Glomerular visceral epithelial cell (primary cell): ENCODE measurements around the gene LINS1.

Experiments used
- DNase-seq: peaks from one replicate; pipeline ENCODE4 v3.0.0-alpha.2; 2016; ENCODE audit errors: extremely low spot score

LINS1 gene

DNA sequence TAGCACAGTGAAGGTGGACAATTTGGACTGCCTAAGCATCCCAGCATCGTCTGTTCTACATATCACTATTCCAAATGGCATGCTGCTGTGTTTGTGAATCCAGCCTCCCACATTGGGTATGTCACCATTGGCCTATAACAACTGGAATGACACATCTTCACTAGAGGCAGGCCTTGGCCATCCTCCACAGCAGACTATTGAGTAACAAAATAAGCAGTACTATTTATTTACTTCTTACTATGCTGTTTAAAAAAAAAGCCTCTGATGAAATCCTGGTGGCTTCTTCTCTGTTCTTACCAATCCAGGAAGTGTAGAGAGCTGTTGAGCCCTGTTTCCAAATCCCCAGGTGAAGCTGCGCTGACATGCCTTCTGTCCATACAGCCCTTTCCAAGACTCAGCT lies 42.7 kb downstream of the LINS1 start:
- DNase-seq = no peak

DNA sequence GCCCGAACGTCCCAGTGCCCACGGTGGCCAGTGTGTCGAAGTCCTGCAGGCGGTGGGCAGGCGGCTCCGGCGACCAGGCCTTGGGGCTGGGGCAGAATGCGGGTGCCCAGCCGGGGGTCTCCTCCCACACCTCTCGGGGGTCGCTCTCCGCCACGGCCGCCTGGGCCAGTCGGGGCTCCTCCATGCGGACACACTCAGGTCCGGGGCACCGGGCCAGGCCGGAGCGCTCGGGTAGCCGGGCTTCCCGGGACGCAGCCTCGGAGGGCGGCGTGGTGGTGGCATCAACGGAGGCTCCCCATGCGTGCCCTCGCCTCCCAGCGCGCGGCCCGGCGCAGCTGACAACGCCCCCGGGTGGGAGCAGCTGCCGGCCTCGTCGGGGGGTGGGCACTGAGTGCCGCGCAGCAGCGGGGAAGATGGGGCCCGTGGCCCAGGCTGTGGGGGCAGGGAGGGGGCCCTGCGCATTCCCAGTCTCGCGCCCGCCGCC lies 43.2 kb downstream of the LINS1 start:
- no peak for DNase-seq

DNA sequence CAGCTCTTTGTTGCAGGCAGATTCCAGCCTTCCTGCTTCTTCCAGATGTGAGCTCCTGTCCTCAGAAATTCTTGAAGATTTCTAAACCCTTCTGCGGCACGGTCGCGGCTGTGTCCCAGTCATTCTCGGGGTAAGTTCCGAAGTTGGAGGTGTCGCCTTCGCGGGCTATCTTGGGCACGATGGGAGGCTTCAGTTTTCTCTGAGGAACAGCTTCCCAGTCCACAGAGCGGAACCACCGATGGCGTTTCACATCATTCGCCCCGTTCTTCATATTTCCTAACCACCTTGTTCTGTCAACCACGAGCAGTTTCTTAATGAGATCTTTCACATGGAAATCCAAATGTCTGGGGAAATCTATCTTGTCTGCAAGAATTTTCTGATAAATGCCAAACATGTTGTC lies 48.5 kb downstream of the LINS1 start:
- no peak for DNase-seq

DNA sequence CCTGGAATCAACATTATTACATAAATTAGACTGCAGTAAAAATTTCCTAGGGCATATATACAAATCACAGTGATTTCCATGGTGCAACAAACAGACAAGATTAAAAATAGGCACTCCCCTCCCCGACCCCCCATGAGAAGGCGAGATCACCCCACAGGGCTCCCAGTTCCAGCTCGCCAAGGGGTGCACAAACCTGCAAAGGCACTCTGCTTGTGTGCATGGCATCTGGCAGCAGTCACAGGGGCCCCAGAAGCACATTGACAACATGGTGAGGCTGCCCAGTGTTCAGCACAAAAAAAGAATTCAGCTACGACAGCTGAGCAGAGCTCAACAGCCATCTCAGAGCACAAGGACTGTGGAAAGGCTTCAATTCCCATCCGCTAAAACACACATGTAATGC lies 54.0 kb downstream of the LINS1 start:
- DNase-seq = no peak

DNA sequence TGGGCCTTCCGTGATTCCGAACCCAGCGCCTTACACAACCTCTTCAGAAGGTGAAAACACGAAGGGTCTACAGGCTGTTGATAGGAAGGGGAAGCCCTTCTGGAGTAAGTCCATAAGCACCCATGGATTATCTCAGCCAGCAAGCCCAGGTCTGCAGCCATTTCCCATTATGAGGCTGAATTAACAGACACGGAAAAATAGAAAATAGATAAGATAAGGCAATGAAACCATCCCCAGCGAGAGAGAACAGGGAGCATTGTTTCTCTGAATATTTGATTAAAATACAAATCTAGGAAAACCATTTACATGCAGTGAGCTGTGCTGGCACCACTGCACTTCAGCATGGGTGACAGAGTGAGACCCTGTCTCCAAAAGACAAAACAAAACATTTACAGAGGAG lies 57.0 kb downstream of the LINS1 start:
- no peak for DNase-seq

DNA sequence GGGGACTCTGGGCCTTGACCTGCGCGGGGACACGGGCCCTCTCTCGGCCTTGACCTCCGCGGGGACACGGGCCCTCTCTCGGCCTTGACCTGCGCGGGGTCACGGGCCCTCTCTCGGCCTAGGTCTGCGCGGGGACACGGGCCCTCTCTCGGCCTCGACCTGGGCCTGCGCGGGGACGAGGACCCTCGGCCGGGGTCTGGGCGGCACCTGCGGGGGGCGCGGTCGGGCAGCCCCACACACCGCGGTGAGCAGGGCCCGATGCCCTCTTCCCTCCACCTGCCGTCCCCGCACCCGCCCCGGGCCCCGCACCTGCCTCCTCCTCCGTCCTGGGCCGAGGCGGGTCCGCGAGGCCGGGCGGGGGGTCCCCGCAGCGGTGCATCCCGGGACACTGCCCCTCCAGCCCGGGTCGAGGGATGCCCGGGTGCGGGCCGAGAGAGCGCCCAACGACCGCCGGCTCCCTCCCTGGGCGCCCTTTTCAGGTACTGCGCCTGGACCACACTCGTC lies 57.6 kb downstream of the LINS1 start:
- no peak for DNase-seq

DNA sequence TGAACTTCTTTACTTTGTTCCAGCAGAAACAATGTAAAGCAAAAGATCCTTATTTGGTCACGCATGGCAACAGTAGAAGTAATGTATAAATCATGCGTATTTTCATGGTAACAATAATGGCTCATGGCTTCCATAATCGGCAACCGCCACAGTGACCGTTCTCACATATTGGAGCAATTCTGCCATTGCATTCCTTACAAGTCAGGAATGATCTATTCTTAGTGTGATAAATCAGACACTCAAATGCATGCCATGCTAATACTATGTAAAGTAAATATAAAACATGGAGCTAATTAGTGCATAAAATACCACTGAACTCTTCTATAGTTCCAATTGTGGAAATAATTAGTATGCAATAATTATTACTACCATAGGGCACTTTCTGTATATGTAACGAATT lies 59.7 kb downstream of the LINS1 start:
- DNase-seq = no peak

DNA sequence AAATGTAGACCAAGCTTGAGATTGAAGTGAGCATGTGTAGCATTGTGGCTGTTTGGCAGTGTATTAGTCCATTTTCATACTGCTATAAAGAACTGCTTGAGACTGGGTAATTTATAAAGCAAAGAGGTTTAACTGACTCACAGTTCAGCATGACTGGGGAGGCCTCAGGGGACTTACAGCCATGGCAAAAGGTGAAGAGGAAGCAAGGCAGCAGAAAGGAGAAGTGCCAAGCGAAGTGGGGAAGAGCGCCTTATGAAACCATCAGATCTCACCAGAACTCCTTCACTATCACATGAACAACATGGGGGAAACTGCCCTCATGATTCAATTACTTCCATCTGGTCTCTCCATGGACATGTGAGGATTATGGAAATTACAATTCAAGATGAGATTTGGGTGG lies 64.7 kb downstream of the LINS1 start:
- no peak for DNase-seq

DNA sequence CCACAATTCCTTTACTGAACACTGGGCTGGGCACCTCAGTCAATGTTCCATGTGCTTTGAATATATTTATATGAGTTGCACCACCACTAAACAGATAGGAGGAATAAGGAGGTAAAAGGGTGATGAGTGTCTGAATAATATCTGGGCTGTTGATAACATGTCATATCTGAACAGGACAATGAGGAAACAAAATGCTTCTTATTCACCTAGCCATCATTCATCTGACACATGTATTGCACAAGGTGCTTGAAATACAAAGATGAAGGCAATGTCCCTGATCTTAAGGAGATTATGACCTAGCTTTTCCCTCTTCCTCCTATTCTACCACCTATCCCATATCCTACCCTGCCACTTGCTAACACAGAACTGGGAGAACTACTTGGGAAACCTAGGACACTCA lies 65.3 kb downstream of the LINS1 start:
- DNase-seq = no peak

DNA sequence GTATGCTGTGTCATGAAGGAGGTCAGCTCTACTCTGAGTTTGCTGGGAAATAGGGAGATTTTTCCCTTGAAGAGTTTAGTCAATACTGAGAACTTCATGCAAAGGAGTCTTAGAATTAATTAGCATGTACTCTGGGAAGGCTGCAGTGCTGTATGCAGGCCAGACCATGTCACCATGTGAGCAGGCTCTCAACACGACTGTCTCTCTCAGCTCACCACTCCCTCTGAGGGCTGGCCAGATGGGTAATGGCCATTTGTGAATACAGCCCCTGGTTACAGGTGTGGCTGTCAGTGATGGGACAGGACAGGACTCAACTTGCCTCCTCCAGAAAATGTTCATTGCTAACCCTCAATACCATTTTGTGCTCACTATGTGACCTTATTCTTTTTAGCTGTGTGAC lies 68.1 kb downstream of the LINS1 start:
- no peak for DNase-seq

DNA sequence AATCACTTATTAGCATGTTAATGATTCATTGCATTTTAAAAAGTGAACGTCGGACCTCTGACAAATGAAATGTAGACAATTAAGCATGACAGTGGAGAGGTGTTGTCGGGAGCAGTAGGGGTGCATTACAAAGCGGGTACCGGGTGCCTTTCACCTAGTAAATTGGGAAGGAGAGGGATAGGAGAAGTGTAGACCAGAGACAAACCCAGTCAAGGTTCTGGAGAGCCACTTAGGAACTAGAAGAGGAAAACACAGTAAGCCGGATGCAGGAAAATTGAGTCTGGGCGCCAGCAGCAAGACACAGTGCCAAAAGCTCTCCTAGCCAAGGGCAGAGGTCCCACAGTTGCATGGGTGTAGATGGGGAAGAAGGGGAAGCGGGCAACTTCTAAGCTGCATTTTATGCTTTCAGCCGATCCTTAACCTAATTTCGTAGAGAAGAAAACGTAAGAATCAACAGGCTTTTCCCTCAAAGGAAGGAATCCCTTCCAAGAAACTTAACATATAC lies 70.1 kb downstream of the LINS1 start:
- DNase-seq = no peak

DNA sequence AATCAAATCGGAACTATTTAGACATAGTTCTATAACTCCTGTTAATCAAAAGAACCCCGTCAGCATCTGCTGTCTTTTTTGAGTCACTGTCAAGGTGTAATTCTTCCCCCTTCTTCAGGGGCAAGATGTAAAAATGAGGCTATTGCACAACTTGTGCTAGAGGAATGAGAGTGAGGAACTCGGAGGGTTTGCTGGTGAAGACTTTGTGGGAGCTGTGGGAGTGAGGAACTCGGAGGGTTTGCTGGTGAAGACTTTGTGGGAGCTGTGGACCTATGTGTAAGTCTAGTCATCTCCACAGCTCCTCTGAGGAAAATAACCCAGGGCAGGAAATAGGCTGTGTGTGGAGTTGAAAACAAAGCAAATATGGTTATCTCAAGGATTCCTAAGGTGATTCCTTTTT lies 70.8 kb downstream of the LINS1 start:
- DNase-seq = no peak

DNA sequence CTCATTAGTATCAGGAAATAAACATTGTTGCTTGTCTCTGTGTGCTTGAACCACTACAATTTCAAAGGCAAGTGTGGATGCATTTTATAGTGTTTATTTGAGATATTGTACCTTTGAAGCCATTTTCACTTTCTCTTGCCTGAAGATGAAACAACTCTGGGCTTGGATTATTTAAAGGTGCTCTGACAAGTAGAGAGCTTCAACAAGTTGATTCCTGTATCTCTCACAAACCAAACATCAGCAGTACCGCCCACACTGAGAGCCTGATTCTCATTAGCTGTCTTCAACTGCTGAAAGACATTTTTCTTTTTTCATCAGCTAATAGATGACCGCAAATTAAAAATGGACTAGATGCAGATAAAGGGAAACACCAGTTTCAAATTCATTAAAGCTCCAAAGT lies 72.4 kb downstream of the LINS1 start:
- no peak for DNase-seq

DNA sequence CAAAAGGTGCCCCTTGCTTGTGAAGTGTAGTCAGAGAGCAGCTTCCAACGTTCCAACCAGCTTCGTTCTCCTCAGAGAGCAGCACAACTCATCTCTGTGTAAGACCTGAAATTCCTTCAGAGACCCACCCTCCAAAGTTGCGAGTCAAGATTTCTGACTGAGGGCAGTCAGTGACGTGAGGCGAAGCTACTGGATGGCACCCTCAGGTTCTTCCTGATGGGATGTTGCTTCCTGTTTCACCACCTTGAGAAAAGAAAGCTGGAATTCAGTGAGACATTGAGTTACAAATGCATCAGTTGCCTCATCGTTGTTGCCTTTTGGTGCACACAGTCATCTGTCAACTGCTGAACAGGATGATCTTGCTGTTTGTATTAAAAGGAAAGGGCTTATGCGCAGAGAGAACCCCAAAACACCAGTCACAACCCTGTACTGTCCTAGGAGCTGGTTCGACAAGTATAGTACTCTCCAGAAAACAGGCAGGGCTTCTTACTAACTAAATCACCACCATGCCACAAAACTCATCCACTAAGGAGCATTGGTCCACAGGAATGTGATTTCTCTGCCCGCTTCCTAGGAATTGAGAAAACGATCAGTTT lies 73.1 kb downstream of the LINS1 start, which contains the start of gene CERS3:
Gene CERS3 (minus strand): TSS at position 118 of the 596 bp plus-strand sequence. CDS start 27,101 bp downstream, outside the sequence.
- no peak for DNase-seq

DNA sequence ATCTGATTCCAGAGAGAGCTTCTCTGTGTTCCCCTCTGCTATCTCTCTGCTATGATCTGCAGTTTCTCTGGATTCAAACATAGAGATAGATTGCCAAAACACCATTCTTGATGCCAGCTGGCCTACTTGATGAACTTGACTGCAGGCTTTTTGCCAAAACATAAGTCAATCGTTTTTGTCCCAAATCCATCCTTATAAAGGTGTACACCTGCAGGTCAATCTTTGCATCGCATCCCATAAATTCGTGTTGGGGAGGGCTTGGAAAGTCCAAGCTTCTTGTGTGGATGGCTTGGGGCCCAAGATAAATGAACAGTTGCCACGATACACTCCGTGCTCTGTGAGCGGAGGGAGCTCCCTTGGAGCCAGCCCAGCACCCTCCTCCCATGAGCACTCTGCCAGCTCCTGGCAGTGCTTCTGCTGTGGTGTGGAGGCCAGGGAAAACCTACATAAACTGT lies 75.9 kb downstream of the LINS1 start:
- no peak for DNase-seq

DNA sequence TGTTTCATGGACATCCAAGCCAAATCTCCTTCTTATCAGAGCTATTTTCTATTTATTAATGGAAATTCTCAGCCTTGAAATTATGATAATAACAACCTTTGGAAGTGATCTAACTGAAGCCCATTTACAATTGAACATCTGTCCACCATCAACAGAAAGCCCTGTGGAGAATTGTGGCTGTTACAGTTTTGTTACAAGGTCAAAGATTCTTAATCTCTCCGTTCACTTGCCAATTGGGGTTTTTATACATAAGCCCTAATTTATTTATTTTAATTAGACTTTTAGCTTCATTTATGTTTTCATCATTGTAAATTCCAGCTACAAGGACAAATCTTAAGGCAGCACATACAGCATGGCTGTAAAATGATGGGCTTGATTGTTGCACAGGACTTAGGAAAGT lies 76.5 kb downstream of the LINS1 start:
- DNase-seq = no peak

DNA sequence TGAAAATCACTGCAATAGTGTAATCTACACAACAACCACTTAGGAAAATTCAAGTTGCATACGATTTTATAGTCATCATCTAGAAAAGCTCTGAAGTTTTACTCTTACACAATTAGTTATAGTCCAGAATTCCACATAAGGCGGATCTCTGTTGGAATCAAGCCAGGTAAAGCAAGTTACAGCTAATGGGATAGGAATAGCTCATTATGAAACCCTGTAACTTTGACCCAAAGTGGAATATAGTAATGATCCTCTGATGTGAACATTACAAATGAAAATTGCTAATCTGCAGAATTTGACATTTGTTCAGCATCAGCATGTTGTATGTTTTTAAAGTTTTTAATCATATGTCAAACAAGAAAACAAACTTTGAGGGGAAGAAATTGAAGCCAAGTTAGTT lies 77.7 kb downstream of the LINS1 start:
- no peak for DNase-seq

DNA sequence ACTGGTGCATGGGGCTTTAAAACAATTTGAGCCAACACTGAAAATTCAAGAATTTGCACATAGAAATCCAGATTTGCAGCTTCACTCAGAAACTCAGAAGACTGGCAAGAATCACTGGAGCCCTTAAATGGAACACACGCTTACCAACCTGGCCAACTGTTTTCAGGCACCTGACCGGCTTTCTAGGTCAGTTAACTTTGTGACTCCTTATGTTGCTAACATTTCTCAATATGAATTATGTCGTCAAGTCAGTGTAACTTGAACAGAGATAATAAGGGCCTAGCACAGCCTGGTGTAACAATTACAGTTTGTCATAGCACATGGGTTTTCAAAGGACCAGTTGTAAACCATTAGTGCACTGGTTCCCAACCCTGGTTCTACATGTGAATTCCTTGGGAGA lies 80.1 kb downstream of the LINS1 start:
- no peak for DNase-seq

DNA sequence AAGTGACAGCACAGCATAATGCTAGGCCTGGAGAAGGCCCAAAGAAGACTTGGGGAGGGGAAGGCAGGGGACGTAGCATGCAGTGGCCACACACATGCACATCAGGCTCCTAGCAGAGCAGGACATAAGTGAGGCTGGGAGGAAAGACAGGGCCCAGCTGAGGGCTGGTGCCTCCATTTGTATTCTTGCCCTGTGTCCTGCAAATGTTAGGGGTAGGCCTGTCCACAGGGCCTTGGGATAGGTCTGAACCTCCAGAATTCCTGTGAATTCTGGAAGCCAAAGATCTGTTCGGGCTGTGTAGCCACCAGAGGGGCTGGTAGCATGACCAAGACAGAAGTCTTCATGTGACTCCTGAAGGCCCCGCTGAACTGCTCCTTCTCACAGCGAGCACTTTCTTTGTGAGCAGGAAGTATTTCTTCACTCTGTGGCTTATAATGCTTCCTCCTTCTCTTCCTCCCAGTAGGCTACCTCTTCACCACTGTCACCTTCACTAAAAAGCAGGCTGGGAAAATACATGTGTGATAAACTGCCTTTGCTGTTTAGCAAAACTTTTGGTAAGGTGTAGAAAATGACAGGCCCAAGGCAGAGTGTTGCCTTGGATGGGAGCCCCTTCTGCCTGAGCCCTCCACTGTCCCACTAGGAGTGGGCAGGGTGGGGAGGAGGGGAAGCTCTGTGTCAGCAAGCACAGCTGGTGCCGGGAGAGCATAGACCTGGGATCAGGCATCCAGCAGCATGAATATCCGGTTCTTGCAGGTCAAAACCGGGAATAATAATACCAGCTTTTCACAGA lies 81.7 kb downstream of the LINS1 start:
- no peak for DNase-seq

DNA sequence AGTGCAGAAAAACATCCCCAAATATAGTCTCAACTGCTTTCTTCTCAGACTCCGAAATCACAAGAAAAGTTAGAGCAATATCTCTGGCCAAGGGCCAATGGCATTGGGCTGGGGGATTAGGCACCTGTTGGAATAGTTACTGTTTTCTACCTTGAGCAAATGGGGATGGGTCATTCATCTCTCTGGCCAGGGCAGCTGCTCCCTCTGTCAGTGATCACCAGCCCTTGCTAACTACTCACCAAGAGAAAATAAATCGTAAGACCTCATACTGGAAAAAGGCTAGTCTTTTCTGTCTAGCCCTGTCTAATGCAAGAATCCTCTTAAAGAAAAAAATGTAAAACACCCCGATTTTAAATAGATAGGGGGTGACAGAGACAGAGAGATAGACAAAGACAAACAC lies 84.1 kb downstream of the LINS1 start:
- DNase-seq = no peak
